Measurements from ENCODE around the gene CACNA1E.

Gene CACNA1E

GRCh38 chr1:181496759-181497158 is 13.4 kb downstream of the CACNA1E start:
- Histone ChIP-seq H3K4me2 (no peak overlapping the region), H3K9ac (no peak overlapping the region), H4K20me1 (no peaks in the 10 kb centered on the region), H3K4me3 (no peak overlapping the region), H3K9me3 (no peaks in the 10 kb centered on the region), H3K36me3 (no peaks in the 10 kb centered on the region), H3K4me1 (no peaks in the 10 kb centered on the region), H3K27me3 (no peaks in the 10 kb centered on the region), H3K27ac (no peak overlapping the region)
- TF ChIP-seq Cebpa-rat (IDR thresholded peaks at IDR 0.05): no peak

DNA sequence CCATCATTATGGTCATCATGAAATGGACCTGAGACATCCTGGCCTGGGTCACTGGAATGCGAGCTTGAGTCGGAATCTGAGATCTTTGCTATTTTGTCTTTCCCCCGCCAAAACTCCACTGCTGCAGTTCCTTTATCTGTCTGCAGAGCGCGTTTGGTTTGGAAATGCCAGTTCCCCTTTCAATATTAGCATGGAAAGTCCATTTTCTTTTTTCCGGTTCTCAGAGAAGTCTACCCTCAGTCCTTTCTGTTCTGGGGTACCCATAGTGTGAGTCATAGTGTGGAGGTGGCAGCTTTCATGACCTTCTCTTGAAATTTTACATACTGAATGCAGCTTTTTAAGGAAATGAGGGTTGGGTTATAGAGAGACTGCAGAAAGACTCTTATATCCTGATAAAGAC is 14.6 kb downstream of the CACNA1E start:
- Histone ChIP-seq H4K20me1 (no peaks in the 10 kb centered on the region), H3K4me3 (no peak overlapping the region), H3K4me2 (no peak overlapping the region), H3K27me3 (no peaks in the 10 kb centered on the region), H3K36me3 (no peaks in the 10 kb centered on the region), H3K9ac (no peak overlapping the region), H3K27ac (no peak overlapping the region), H3K4me1 (no peaks in the 10 kb centered on the region), H3K9me3 (no peaks in the 10 kb centered on the region)
- TF ChIP-seq Cebpa-rat (IDR thresholded peaks at IDR 0.05): no peak

- Histone ChIP-seq H4K20me1 (no peaks in the 10 kb centered on the region), H3K9ac (no peak overlapping the region), H3K36me3 (no peaks in the 10 kb centered on the region), H3K27ac (no peak overlapping the region), H3K4me2 (no peak overlapping the region), H3K4me1 (peaks cover 12% of the 10 kb centered on the region), H3K4me3 (no peak overlapping the region), H3K27me3 (no peaks in the 10 kb centered on the region), H3K9me3 (no peaks in the 10 kb centered on the region)
- TF ChIP-seq Cebpa-rat (IDR thresholded peaks at IDR 0.05): no peak
Measured at GRCh38 chr1:181499825-181500224, 16.5 kb downstream of the CACNA1E start.

DNA sequence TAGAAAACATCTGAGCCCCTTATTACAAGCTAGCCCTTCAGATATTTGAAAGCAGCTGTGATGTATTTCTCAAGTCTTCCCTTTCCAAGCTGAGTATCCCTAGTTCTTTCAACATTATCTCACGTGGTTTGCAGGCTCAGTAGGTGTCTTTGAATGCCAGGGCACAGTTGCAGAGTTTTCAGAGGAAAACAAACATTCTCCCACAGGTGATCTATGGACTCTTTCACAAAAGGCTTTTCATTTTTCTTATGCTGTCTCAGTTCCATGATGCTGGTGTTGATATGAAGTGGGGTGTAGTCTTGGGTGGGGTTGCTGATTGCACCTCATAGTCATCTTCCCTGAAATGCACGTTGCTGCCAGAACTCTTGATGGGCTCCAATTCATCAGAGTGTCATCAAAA is 17.3 kb downstream of the CACNA1E start:
- H3K36me3 ChIP-seq: no peaks in the 10 kb centered on the region
- H3K9me3 ChIP-seq: no peaks in the 10 kb centered on the region
- TF ChIP-seq Cebpa-rat (IDR thresholded peaks at IDR 0.05): no peak
- H3K9ac ChIP-seq: no peak overlapping the region
- H3K27ac ChIP-seq: no peak overlapping the region
- no peak overlapping the region for H3K4me3 ChIP-seq
- H4K20me1 ChIP-seq: no peaks in the 10 kb centered on the region
- H3K4me2 ChIP-seq: no peak overlapping the region
- peaks cover 14% of the 10 kb centered on the region for H3K4me1 ChIP-seq
- H3K27me3 ChIP-seq: no peaks in the 10 kb centered on the region

- Histone ChIP-seq H3K4me2 (no peak overlapping the region), H3K9me3 (no peaks in the 10 kb centered on the region), H3K4me3 (no peak overlapping the region), H3K27ac (no peak overlapping the region), H3K9ac (no peak overlapping the region), H3K27me3 (no peaks in the 10 kb centered on the region), H3K36me3 (no peaks in the 10 kb centered on the region), H4K20me1 (no peaks in the 10 kb centered on the region), H3K4me1 (peaks cover 14% of the 10 kb centered on the region)
- no peak for TF ChIP-seq Cebpa-rat (IDR thresholded peaks at IDR 0.05)
Measured at GRCh38 chr1:181501612-181502011, 18.3 kb downstream of the CACNA1E start.

DNA sequence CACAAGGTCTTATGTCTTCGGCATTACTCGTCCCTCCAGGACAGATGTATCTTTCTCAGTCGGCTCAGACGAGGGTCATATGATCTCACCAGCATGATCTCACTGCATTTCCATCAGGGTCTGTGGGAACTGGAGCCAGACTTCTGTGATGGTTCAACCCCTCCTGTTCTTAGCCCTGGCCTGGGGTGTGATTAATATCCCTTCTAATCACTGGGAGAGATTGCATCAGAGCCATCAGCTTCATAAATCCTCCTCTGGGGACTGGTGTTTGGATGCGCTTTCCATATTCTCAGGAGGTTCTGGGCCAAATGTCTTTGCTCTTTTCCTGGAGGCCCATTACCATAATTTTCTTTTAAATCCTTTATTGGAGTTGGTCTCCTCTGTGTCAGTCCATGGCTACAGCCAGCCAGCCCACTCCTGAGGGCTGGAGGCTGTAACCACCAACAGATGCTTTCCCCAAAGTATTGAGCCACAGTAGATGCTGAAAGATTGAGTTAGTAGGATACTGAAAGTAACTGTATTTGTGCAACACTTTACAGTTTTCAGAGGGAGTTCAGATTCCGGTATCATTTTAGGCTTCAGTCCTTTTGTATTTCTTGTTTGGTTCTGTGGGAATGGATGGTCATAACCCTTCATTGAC is 20.0 kb downstream of the CACNA1E start:
- Histone ChIP-seq H3K4me2 (no peak overlapping the region), H4K20me1 (no peaks in the 10 kb centered on the region), H3K9ac (no peak overlapping the region), H3K27ac (no peak overlapping the region), H3K4me3 (no peak overlapping the region), H3K9me3 (no peaks in the 10 kb centered on the region), H3K27me3 (no peaks in the 10 kb centered on the region), H3K4me1 (peaks cover 15% of the 10 kb centered on the region), H3K36me3 (no peaks in the 10 kb centered on the region)
- no peak for TF ChIP-seq Cebpa-rat (IDR thresholded peaks at IDR 0.05)

- H3K4me3 ChIP-seq: no peak overlapping the region
- H3K4me2 ChIP-seq: peak overlapping the region; percentile 82
- peaks cover 26% of the 10 kb centered on the region for H3K4me1 ChIP-seq
- no peaks in the 10 kb centered on the region for H3K36me3 ChIP-seq
- no peaks in the 10 kb centered on the region for H3K27me3 ChIP-seq
- no peaks in the 10 kb centered on the region for H3K9me3 ChIP-seq
- H3K27ac ChIP-seq: peak overlapping the region; percentile 32; the same call in 1 of the 2 replicates
- TF ChIP-seq Cebpa-rat (IDR thresholded peaks at IDR 0.05): no peak
- no peaks in the 10 kb centered on the region for H4K20me1 ChIP-seq
- H3K9ac ChIP-seq: no peak overlapping the region
Measured at GRCh38 chr1:181504399-181504842, 21.1 kb downstream of the CACNA1E start.

- Histone ChIP-seq H3K9me3 (no peaks in the 10 kb centered on the region), H3K4me2 (no peak overlapping the region), H3K9ac (no peak overlapping the region), H3K4me1 (peaks cover 26% of the 10 kb centered on the region), H3K27me3 (no peaks in the 10 kb centered on the region), H3K27ac (no peak overlapping the region), H3K36me3 (no peaks in the 10 kb centered on the region), H4K20me1 (no peaks in the 10 kb centered on the region), H3K4me3 (no peak overlapping the region)
- no peak for TF ChIP-seq Cebpa-rat (IDR thresholded peaks at IDR 0.05)
Measured at GRCh38 chr1:181506563-181507353, 23.4 kb downstream of the CACNA1E start.

DNA sequence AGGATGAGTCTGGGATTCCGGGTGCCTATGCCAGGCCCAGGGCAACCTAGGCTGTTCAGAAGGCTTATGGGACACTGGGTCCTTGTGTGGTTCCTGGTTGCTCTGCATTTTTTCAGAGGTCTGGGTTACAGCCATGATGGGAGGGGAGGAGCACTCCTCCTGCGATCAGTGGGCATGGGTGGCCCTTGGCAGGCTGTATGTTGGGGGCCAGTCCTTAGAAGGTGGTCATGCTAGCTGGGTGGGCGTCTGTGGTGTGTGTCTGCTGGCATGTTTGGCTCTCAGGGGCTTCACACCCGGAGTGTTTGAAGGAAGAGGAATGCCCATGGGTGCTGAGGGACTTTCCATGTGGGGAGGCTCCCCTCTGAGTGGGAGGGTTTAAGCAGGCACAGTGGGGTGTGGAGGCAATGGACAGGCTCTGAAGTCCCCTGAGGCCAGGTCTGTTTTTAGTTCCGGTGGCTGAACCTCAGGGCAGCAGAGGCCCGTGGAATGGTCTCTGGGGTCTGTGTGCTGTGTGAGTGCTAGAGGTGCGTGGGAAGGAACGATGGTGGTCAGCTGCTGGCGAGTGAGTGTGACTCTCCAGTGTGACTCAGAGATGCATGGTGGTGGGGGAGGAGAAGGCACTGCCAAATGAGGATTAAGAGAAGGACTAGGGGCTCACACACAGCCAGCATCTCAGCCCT is 25.3 kb downstream of the CACNA1E start:
- Histone ChIP-seq H3K4me3 (no peak overlapping the region), H3K4me1 (peaks cover 26% of the 10 kb centered on the region), H3K9me3 (no peaks in the 10 kb centered on the region), H3K4me2 (peak overlapping the region; percentile 55), H3K27ac (no peak overlapping the region), H3K27me3 (no peaks in the 10 kb centered on the region), H3K36me3 (no peaks in the 10 kb centered on the region), H4K20me1 (no peaks in the 10 kb centered on the region), H3K9ac (no peak overlapping the region)
- no peak for TF ChIP-seq Cebpa-rat (IDR thresholded peaks at IDR 0.05)

- Histone ChIP-seq H4K20me1 (no peaks in the 10 kb centered on the region), H3K27ac (no peak overlapping the region), H3K4me2 (no peak overlapping the region), H3K9ac (no peak overlapping the region), H3K4me3 (no peak overlapping the region), H3K27me3 (no peaks in the 10 kb centered on the region), H3K9me3 (no peaks in the 10 kb centered on the region), H3K36me3 (no peaks in the 10 kb centered on the region), H3K4me1 (peaks cover 6% of the 10 kb centered on the region)
- TF ChIP-seq Cebpa-rat (IDR thresholded peaks at IDR 0.05): no peak
Measured at GRCh38 chr1:181513786-181514297, 30.5 kb downstream of the CACNA1E start.
